HG02970 (cell line): ENCODE results near the gene MLPH.

ENCODE experiments used
- ATAC-seq: cut with Tn5 transposase; IDR thresholded peaks from one replicate; pipeline ENCODE4 v1.9.1; 2021; ENCODE audit warnings: mild to moderate bottlenecking, moderate library complexity, moderate number of reproducible peaks; ENCODE audit not compliant: unreplicated experiment, low FRiP score

MLPH gene

DNA sequence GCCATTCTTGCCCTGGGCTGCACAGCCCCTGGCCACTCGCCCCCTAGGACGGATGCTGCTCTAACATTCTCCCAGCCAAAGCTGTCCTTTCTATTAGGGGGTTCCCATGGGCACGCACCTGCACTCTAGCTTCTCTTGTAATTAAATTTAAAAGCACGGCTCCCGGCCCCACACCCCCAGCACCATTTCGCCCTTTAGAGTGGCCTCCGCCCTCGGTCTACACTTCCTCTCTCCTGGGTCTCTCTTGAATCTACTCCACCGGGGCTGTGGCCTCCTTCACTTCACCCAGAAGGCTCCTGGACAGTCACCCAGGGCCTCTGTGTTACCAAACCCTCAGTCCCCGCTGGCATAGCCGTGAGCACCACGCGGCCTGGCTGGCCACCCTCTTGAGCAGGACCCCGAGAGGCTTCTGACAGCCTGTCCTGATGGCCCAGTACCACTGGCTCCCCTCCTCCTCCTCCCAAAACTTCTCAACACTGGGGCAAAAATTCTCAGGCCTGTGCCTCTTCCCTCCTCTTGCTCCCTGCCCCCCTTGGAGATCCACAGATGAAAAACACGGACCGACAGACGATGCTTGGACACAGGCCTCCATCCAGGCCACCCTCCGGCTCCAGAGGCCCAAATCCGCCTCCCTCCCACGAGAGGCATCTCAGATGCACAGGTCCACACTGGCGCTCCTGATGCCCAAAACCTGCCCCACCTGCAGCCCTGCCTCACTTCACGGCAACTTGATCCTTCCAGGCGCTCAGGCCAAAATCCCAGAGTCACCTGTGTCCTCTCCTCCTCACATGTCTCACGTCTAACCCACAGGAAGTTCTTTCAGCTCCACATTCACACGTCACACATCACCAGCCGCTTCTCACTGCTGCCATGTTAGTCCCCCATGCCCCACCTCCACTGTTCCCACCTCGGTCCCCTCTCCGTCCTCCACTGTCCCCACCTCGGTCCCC lies 110.4 kb downstream of the MLPH start:
- ATAC-seq = no peak

DNA sequence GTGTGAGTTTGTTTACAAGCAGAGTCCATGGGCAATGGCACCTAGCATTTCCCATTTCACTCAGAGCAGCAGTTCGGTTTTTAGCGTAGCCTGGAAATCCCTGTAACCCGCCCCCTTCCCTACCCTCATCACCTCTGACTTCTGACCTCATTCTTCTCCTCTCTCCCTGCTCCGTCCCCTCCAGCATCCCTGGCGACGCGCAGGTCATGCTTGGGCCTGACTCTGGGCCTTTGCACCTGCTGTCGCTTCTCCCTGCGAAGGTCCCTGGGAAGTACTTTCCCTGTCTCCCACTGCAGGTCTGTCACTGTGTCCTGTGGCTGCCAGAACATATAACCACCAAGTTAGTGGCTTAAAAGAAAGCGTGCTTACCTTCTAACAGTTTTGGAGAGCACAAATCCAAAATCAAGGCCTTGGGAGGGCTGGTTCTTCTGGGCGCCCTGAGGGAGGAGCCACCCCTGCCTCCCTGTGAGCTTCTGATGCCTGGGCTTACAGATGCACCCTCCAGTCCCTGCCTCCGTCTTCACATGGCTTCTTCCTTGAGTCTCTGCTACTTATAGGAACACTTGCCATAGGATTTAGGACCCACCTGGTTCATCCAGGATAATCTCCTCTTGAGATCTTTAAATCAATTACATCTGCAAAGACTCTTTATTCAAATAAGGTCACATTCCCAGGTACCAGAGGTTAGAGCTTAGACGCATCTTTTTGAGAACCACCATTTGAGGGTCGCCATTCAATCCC lies 111.6 kb downstream of the MLPH start:
- no peak for ATAC-seq

- no peak for ATAC-seq
These were observed 112.5 kb downstream of the MLPH start for GRCh38 chr2:237599465-237600110.

GRCh38 chr2:237600205-237600846 lies 113.3 kb downstream of the MLPH start:
- no peak for ATAC-seq

- ATAC-seq = no peak
These were observed 114.5 kb downstream of the MLPH start for GRCh38 chr2:237601453-237602116.

- no peak for ATAC-seq
These were observed 115.4 kb downstream of the MLPH start for GRCh38 chr2:237602409-237602808.

- ATAC-seq = no peak
These were observed 116.1 kb downstream of the MLPH start for GRCh38 chr2:237603049-237603717.

DNA sequence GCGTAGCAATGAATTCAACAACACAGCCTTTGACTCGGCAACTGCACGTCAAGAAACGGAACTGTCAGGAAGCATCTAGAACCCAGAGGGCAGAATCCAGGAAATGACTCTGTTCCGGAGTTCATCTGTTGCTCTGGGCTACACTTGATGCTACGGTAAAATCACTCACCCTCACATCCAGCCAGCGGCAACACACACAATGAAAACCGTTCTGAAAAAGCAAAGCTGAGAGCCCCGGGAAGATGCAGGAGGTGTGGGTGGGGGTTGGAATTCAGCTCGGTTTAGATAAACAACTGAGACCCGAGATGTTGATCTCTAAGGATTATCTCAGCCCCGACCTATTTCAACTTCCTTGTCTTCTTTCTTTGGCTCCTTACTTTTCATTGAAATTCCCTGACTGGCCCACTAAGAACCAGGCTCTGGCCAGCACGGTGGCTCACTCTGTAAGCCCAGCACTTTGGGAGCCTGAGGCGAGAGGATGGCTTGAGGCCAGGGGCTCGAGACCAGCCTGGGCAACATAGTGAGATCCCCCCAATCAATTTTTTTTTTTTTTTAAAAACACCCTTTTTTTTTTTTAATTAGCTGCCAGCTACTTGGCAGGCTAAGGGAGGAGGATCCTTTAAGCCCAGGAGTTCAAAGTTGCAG lies 116.8 kb downstream of the MLPH start:
- ATAC-seq = no peak

DNA sequence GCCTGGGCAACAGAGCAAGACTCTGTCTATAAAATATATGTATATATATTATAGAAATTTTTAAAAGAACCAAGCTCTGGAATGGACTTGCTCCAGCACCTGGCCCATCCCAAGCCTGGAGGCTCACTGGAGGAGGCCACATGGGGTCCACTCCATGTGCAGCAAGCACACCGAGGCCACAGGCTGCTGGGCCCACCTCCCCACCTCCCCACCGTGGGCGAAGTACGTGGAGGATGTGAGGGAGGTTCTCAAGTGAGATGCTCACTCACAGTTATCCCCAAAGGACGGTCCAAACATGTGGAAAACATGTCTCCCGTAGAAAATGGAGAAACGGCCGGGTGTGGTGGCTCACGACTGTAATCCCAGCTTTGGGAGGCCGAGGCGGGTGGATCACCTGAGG lies 117.3 kb downstream of the MLPH start:
- no peak for ATAC-seq
